SH-SY5Y (cell line): ENCODE data around the gene PRMT5.

Experiments
- GATA2 ChIP-seq: IDR thresholded peaks from 2 replicates; pipeline ENCODE4 v1.6.1; 2011; ENCODE audit warnings: mild to moderate bottlenecking, low read depth, low read length
- GATA3 ChIP-seq: IDR thresholded peaks from 2 replicates; pipeline ENCODE4 v1.6.1; 2011; ENCODE audit warnings: low read depth, mild to moderate bottlenecking, low read length, moderate library complexity

DNA sequence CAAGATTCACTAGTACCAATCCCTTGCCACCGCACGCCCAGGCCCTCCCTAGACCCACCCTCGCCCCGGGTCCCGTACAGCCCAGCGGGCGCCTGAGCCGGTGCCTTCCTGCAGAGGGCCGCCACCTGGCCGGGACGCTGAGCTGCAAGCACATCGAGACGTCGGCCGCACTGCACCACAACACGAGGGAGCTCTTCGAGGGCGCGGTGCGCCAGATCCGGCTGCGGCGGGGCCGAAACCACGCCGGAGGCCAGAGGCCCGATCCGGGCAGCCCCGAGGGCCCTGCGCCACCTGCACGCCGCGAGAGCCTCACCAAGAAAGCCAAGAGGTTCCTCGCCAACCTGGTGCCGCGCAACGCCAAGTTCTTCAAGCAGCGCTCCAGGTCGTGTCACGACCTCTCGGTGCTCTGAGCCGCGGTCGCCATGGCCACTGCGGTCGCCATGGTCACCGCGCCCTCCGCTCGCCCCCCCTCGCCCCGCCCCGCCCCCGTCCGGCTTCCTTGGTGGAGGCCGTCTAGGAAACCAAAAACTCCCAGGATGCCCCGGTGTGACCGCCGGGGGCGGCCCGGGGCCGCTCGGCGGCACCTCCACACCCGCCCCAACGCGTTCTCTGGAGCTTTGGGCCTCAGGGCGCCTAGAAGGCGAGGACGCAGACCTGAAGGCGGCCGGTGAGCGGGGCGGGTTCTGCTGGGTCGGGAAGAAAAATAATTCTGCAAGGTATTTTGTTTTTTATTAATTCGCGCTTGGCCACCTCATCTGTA lies 42.5 kb downstream of the PRMT5 start:
- no peak for TF ChIP-seq GATA2
- no peak for TF ChIP-seq GATA3
